HFF-Myc (cell line): Measurements from ENCODE around the gene SYPL2.

ENCODE experiments used
- DNase-seq: peaks from one replicate; pipeline ENCODE4 v3.0.0-alpha.2; 2011; ENCODE audit warnings: low read depth; ENCODE audit errors: extremely low read depth
- H3K4me3 ChIP-seq: replicated peaks from 2 replicates; pipeline ENCODE4 v1.5.1; 2011; ENCODE audit warnings: low read depth, mild to moderate bottlenecking, control low read depth, low read length
- CTCF ChIP-seq: IDR thresholded peaks from 2 replicates; pipeline ENCODE4 v1.5.1; 2012; ENCODE audit warnings: mild to moderate bottlenecking, low read depth, low read length, control low read depth; ENCODE audit errors: missing control alignments

SYPL2 gene

GRCh38 chr1:109495738-109496137 is 29.4 kb downstream of the SYPL2 start:
- H3K4me3 ChIP-seq: no peak overlapping the region
- no peak for DNase-seq
- no peak for TF ChIP-seq CTCF

- no peak overlapping the region for H3K4me3 ChIP-seq
- no peak for TF ChIP-seq CTCF
- DNase-seq: no peak
Observed at GRCh38 chr1:109497449-109498160, 31.3 kb downstream of the SYPL2 start.

- peak; percentile 65 for TF ChIP-seq CTCF
- no peak overlapping the region for H3K4me3 ChIP-seq
- DNase-seq: no peak
Observed at GRCh38 chr1:109498161-109498801, 31.9 kb downstream of the SYPL2 start.

- DNase-seq: no peak
- no peak for TF ChIP-seq CTCF
- no peak overlapping the region for H3K4me3 ChIP-seq
Observed at GRCh38 chr1:109499081-109499480, 32.7 kb downstream of the SYPL2 start.

- H3K4me3 ChIP-seq: no peak overlapping the region
- no peak for DNase-seq
- TF ChIP-seq CTCF: peak; percentile 63
Observed at GRCh38 chr1:109499661-109500536, 33.6 kb downstream of the SYPL2 start.

GRCh38 chr1:109500941-109501381 is 34.6 kb downstream of the SYPL2 start:
- H3K4me3 ChIP-seq: no peak overlapping the region
- no peak for TF ChIP-seq CTCF
- DNase-seq: no peak
